K562 (cell line): ENCODE data around the gene NR2F6. TPM values are rescaled to one million over a fixed set of nuclear protein-coding genes. Genes with fewer than 3 reads are reported as not detected.

Source experiments
- ATF1 ChIP-seq, 2 experiments: fragments of 450-650 bp in 1 of 2; IDR thresholded peaks; 2 replicates each; pipeline ENCODE4 v1.6.1; 2016; ENCODE audit warnings: missing compliant biosample characterization in 1 of 2, missing genetic modification characterization in 1 of 2
- CC2D1A ChIP-seq: fragments of 450-650 bp; IDR thresholded peaks from 2 replicates; pipeline ENCODE4 v1.6.1; 2017; ENCODE audit warnings: mild to moderate bottlenecking
- ETV6 ChIP-seq, 3 experiments: fragments of 150-350 bp in 1 of 3; sonication (generic) in 1 of 3; formaldehyde crosslinking in 1 of 3; IDR thresholded peaks; 2 replicates each; pipeline versions ENCODE4 v1.6.1 to v1.8.0; 2014 to 2022; ENCODE audit warnings: borderline replicate concordance in 2 of 3, low read depth in 2 of 3, antibody characterized with exemption in 1 of 3, low read length in 1 of 3, mild to moderate bottlenecking in 1 of 3, missing genetic modification reagents in 1 of 3
- FOXP1 ChIP-seq: sonication (generic); formaldehyde crosslinking; IDR thresholded peaks from 2 replicates; pipeline ENCODE4 v1.8.0; 2022; ENCODE audit warnings: mild to moderate bottlenecking, missing genetic modification reagents
- ZFP30 ChIP-seq: fragments of 250-450 bp; sonication (Bioruptor Pico); IDR thresholded peaks from 2 replicates; pipeline ENCODE4 v1.8.0; 2022; ENCODE audit warnings: moderate library complexity, mild to moderate bottlenecking, inconsistent platforms, borderline replicate concordance
- polyA plus RNA-seq, 8 experiments: library from polyadenylated mRNA; depleted of rRNA in 4 of 8; stranded (reverse) in 5 of 8; unstranded in 3 of 8; fragments of >200 nt; fragmentation: Nextera tagmentation in 2 of 8; fragmentation: Illumina TruSeq in 1 of 8; extraction: Ambion mirVana in 2 of 8; extraction: Trizol in 1 of 8; gene quantifications; 2 replicates each; pipeline versions ENCODE4 v1.2.1 to v1.2.3, GENCODE V29; 2011 to 2014; ENCODE audit warnings: inconsistent platforms in 1 of 8, missing spikeins in 1 of 8
- total RNA-seq, 7 experiments: library from RNA; depleted of rRNA in 6 of 7; stranded (reverse); fragments of >200 nt in 6 of 7; fragmentation: Illumina TruSeq in 2 of 7; extraction: Trizol in 2 of 7; gene quantifications; 2 replicates each; pipeline versions ENCODE4 v1.2.1 to v1.2.3, GENCODE V29; 2011 to 2021; ENCODE audit warnings: low replicate concordance in 1 of 7
- TF ChIP-seq, protein P1 (sequence below): fragments of 450-650 bp; IDR thresholded peaks from 2 replicates; pipeline ENCODE4 v1.6.1; 2016; ENCODE audit warnings: mild to moderate bottlenecking, moderate library complexity
- TF ChIP-seq, protein P2 (sequence below): sonication (generic); formaldehyde crosslinking; IDR thresholded peaks from 2 replicates; pipeline ENCODE4 v1.8.1; 2023; ENCODE audit warnings: missing genetic modification reagents, mild to moderate bottlenecking, borderline replicate concordance
- TF ChIP-seq, protein P3 (sequence below): sonication (generic); formaldehyde crosslinking; IDR thresholded peaks from 2 replicates; pipeline ENCODE4 v1.9.0; 2022; ENCODE audit warnings: mild to moderate bottlenecking, missing genetic modification reagents

The NR2F6 gene
- total and polyA plus RNA-seq, 9 of the 15 experiments (the other 6 are each of a cell fraction or from before 2014, with no cell fraction given), result 0.76 to 97.5 (median 18.8) TPM

DNA sequence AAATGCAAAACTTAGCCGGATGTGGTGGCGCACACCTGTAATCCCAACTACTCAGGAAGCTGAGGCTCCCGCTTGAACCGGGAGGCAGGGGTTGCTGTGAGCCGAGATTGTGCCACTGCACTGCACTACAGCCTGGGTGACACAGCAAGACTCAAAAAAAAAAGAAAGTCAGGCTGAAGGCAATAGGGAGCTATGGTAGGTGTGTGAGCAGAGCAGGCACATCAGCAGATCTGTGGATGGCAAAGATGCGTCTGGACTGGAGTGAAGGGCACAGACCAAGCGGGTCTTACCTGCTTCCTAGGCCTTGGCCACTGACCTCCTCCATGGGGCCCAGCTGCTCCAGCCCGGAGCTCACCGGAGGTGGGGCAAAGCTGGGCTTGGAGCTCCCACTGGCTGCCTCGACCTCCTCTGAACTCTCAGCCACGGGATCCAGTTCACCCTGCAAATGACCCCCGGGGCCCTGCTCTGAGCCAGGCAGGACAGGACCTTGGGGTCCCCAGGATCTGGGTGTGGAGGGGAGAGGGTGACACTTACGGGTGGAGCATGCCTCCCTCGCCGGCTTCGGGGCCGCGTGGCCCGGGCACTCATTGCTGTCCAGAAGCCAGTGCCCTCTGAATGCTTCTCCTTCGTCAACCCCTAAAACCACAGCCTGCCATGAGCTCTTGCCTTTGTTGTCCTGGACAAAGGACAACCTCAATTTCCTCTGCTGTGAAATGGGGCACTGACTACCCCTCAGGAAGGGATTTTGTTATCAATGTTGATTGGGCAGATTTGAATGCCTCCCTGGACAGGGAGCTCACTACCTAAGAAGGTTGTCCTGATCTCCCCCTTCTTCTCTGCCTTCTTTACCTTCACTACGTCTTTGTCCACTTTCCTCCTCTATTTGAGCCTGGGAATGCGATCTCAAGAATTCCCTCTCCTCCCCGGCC, 18.3 kb upstream of the NR2F6 start (continued):
- TF ChIP-seq, protein P1, sequence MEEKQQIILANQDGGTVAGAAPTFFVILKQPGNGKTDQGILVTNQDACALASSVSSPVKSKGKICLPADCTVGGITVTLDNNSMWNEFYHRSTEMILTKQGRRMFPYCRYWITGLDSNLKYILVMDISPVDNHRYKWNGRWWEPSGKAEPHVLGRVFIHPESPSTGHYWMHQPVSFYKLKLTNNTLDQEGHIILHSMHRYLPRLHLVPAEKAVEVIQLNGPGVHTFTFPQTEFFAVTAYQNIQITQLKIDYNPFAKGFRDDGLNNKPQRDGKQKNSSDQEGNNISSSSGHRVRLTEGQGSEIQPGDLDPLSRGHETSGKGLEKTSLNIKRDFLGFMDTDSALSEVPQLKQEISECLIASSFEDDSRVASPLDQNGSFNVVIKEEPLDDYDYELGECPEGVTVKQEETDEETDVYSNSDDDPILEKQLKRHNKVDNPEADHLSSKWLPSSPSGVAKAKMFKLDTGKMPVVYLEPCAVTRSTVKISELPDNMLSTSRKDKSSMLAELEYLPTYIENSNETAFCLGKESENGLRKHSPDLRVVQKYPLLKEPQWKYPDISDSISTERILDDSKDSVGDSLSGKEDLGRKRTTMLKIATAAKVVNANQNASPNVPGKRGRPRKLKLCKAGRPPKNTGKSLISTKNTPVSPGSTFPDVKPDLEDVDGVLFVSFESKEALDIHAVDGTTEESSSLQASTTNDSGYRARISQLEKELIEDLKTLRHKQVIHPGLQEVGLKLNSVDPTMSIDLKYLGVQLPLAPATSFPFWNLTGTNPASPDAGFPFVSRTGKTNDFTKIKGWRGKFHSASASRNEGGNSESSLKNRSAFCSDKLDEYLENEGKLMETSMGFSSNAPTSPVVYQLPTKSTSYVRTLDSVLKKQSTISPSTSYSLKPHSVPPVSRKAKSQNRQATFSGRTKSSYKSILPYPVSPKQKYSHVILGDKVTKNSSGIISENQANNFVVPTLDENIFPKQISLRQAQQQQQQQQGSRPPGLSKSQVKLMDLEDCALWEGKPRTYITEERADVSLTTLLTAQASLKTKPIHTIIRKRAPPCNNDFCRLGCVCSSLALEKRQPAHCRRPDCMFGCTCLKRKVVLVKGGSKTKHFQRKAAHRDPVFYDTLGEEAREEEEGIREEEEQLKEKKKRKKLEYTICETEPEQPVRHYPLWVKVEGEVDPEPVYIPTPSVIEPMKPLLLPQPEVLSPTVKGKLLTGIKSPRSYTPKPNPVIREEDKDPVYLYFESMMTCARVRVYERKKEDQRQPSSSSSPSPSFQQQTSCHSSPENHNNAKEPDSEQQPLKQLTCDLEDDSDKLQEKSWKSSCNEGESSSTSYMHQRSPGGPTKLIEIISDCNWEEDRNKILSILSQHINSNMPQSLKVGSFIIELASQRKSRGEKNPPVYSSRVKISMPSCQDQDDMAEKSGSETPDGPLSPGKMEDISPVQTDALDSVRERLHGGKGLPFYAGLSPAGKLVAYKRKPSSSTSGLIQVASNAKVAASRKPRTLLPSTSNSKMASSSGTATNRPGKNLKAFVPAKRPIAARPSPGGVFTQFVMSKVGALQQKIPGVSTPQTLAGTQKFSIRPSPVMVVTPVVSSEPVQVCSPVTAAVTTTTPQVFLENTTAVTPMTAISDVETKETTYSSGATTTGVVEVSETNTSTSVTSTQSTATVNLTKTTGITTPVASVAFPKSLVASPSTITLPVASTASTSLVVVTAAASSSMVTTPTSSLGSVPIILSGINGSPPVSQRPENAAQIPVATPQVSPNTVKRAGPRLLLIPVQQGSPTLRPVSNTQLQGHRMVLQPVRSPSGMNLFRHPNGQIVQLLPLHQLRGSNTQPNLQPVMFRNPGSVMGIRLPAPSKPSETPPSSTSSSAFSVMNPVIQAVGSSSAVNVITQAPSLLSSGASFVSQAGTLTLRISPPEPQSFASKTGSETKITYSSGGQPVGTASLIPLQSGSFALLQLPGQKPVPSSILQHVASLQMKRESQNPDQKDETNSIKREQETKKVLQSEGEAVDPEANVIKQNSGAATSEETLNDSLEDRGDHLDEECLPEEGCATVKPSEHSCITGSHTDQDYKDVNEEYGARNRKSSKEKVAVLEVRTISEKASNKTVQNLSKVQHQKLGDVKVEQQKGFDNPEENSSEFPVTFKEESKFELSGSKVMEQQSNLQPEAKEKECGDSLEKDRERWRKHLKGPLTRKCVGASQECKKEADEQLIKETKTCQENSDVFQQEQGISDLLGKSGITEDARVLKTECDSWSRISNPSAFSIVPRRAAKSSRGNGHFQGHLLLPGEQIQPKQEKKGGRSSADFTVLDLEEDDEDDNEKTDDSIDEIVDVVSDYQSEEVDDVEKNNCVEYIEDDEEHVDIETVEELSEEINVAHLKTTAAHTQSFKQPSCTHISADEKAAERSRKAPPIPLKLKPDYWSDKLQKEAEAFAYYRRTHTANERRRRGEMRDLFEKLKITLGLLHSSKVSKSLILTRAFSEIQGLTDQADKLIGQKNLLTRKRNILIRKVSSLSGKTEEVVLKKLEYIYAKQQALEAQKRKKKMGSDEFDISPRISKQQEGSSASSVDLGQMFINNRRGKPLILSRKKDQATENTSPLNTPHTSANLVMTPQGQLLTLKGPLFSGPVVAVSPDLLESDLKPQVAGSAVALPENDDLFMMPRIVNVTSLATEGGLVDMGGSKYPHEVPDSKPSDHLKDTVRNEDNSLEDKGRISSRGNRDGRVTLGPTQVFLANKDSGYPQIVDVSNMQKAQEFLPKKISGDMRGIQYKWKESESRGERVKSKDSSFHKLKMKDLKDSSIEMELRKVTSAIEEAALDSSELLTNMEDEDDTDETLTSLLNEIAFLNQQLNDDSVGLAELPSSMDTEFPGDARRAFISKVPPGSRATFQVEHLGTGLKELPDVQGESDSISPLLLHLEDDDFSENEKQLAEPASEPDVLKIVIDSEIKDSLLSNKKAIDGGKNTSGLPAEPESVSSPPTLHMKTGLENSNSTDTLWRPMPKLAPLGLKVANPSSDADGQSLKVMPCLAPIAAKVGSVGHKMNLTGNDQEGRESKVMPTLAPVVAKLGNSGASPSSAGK, result no peak
- TF ChIP-seq FOXP1, result no peak
- no peak for TF ChIP-seq CC2D1A
- TF ChIP-seq, protein P2, sequence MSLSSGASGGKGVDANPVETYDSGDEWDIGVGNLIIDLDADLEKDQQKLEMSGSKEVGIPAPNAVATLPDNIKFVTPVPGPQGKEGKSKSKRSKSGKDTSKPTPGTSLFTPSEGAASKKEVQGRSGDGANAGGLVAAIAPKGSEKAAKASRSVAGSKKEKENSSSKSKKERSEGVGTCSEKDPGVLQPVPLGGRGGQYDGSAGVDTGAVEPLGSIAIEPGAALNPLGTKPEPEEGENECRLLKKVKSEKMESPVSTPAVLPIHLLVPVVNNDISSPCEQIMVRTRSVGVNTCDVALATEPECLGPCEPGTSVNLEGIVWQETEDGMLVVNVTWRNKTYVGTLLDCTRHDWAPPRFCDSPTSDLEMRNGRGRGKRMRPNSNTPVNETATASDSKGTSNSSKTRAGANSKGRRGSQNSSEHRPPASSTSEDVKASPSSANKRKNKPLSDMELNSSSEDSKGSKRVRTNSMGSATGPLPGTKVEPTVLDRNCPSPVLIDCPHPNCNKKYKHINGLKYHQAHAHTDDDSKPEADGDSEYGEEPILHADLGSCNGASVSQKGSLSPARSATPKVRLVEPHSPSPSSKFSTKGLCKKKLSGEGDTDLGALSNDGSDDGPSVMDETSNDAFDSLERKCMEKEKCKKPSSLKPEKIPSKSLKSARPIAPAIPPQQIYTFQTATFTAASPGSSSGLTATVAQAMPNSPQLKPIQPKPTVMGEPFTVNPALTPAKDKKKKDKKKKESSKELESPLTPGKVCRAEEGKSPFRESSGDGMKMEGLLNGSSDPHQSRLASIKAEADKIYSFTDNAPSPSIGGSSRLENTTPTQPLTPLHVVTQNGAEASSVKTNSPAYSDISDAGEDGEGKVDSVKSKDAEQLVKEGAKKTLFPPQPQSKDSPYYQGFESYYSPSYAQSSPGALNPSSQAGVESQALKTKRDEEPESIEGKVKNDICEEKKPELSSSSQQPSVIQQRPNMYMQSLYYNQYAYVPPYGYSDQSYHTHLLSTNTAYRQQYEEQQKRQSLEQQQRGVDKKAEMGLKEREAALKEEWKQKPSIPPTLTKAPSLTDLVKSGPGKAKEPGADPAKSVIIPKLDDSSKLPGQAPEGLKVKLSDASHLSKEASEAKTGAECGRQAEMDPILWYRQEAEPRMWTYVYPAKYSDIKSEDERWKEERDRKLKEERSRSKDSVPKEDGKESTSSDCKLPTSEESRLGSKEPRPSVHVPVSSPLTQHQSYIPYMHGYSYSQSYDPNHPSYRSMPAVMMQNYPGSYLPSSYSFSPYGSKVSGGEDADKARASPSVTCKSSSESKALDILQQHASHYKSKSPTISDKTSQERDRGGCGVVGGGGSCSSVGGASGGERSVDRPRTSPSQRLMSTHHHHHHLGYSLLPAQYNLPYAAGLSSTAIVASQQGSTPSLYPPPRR (CRISPR knock-in tag), result no peak
- no peak for TF ChIP-seq ATF1 (CRISPR knock-in tag; IDR thresholded peaks at IDR 0.05)
- no peak for TF ChIP-seq ATF1 (tag; IDR thresholded peaks at IDR 0.05)
- no peak for TF ChIP-seq ETV6 (IDR thresholded peaks at IDR 0.05; ENCODE audit: borderline replicate concordance in 1 of 2, low read depth in 2 of 2, low read length in 1 of 2)
- no peak for TF ChIP-seq ETV6 (CRISPR knock-in tag; IDR thresholded peaks at IDR 0.05; ENCODE audit: borderline replicate concordance)
- TF ChIP-seq ZFP30, result no peak
- TF ChIP-seq, protein P3, sequence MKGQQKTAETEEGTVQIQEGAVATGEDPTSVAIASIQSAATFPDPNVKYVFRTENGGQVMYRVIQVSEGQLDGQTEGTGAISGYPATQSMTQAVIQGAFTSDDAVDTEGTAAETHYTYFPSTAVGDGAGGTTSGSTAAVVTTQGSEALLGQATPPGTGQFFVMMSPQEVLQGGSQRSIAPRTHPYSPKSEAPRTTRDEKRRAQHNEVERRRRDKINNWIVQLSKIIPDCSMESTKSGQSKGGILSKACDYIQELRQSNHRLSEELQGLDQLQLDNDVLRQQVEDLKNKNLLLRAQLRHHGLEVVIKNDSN (CRISPR knock-in tag), result no peak
